ENCODE results near the gene KCNJ12. TPM values are rescaled to one million over a fixed set of nuclear protein-coding genes. Genes with fewer than 3 reads are reported as not detected.
A peak's percentile ranks its signal among the peaks of the same experiment; 100 is the strongest.

Gene KCNJ12
- total and polyA plus RNA-seq, 2 donors from 2014 or later: 3.1 to 3.4 TPM

- intact Hi-C loops (cut with DNase I): no loop called here
- FAIRE-seq (no peak), DNase-seq (no peak)
- no peak overlapping the region for H3K27ac ChIP-seq (ENCODE audit: low read depth in 2 of 2, low read length in 2 of 2)
- TF ChIP-seq, protein P1, sequence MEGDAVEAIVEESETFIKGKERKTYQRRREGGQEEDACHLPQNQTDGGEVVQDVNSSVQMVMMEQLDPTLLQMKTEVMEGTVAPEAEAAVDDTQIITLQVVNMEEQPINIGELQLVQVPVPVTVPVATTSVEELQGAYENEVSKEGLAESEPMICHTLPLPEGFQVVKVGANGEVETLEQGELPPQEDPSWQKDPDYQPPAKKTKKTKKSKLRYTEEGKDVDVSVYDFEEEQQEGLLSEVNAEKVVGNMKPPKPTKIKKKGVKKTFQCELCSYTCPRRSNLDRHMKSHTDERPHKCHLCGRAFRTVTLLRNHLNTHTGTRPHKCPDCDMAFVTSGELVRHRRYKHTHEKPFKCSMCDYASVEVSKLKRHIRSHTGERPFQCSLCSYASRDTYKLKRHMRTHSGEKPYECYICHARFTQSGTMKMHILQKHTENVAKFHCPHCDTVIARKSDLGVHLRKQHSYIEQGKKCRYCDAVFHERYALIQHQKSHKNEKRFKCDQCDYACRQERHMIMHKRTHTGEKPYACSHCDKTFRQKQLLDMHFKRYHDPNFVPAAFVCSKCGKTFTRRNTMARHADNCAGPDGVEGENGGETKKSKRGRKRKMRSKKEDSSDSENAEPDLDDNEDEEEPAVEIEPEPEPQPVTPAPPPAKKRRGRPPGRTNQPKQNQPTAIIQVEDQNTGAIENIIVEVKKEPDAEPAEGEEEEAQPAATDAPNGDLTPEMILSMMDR (IDR thresholded peaks at IDR 0.05; ENCODE audit: borderline replicate concordance, extremely low read depth, insufficient read depth): no peak
- H3K9me3 ChIP-seq (ENCODE audit: control insufficient read depth in 2 of 3, insufficient read depth in 1 of 3, low read length in 3 of 3): no peaks in the 10 kb centered on the region
- H3K9ac ChIP-seq (ENCODE audit: low read length in 3 of 3): no peak overlapping the region
- H3K36me3 ChIP-seq (ENCODE audit: control insufficient read depth in 2 of 3, insufficient read depth in 3 of 3, low read length in 3 of 3): no peaks in the 10 kb centered on the region
- H3K4me1 ChIP-seq (ENCODE audit: control insufficient read depth in 2 of 3, insufficient read depth in 2 of 3, low read depth in 1 of 3, low read length in 3 of 3): peaks cover 0 to 3% (median 0%) of the 10 kb centered on the region in 3 donors
- no peaks in the 10 kb centered on the region for H3K27me3 ChIP-seq (ENCODE audit: control insufficient read depth, insufficient read depth, low read length)
- no peak overlapping the region for H3K4me3 ChIP-seq (ENCODE audit: low read length in 3 of 3)
Measured at GRCh38 chr17:21462237-21462636, 86.1 kb downstream of the KCNJ12 start.

- Histone ChIP-seq H3K9me3 (ENCODE audit: control insufficient read depth in 2 of 3, insufficient read depth in 1 of 3, low read length in 3 of 3) (no peaks in the 10 kb centered on the region), H3K4me3 (ENCODE audit: low read length in 3 of 3) (no peak overlapping the region), H3K4me1 (ENCODE audit: control insufficient read depth in 2 of 3, insufficient read depth in 2 of 3, low read depth in 1 of 3, low read length in 3 of 3) (no peaks in the 10 kb centered on the region), H3K27ac (ENCODE audit: low read depth in 2 of 2, low read length in 2 of 2) (no peak overlapping the region), H3K27me3 (ENCODE audit: control insufficient read depth, insufficient read depth, low read length) (no peaks in the 10 kb centered on the region), H3K36me3 (ENCODE audit: control insufficient read depth in 2 of 3, insufficient read depth in 3 of 3, low read length in 3 of 3) (no peaks in the 10 kb centered on the region), H3K9ac (ENCODE audit: low read length in 3 of 3) (no peak overlapping the region)
- DNase-seq: no peak
- intact Hi-C loops (cut with DNase I): no loop called here
- no peak for FAIRE-seq
- TF ChIP-seq, protein P1 (IDR thresholded peaks at IDR 0.05; ENCODE audit: borderline replicate concordance, extremely low read depth, insufficient read depth): no peak
Measured at GRCh38 chr17:21463204-21463661, 87.1 kb downstream of the KCNJ12 start.

GRCh38 chr17:21463779-21464407 is 87.7 kb downstream of the KCNJ12 start:
- H3K9me3 ChIP-seq (ENCODE audit: control insufficient read depth in 2 of 3, insufficient read depth in 1 of 3, low read length in 3 of 3): no peaks in the 10 kb centered on the region
- H3K27ac ChIP-seq (ENCODE audit: low read depth in 2 of 2, low read length in 2 of 2): no peak overlapping the region
- no peak overlapping the region for H3K4me3 ChIP-seq (ENCODE audit: low read length in 3 of 3)
- H3K9ac ChIP-seq (ENCODE audit: low read length in 3 of 3): no peak overlapping the region
- H3K27me3 ChIP-seq (ENCODE audit: control insufficient read depth, insufficient read depth, low read length): no peaks in the 10 kb centered on the region
- DNase-seq: peak; percentile 51 to 61 (median 54)
- TF ChIP-seq, protein P1 (IDR thresholded peaks at IDR 0.05; ENCODE audit: borderline replicate concordance, extremely low read depth, insufficient read depth): no peak
- no peaks in the 10 kb centered on the region for H3K36me3 ChIP-seq (ENCODE audit: control insufficient read depth in 2 of 3, insufficient read depth in 3 of 3, low read length in 3 of 3)
- FAIRE-seq: no peak
- intact Hi-C loops (cut with DNase I): no loop called here
- H3K4me1 ChIP-seq (ENCODE audit: control insufficient read depth in 2 of 3, insufficient read depth in 2 of 3, low read depth in 1 of 3, low read length in 3 of 3): no peaks in the 10 kb centered on the region

All from kidney (tissue), 14 donors.